Fibroblast of mammary gland (primary cell): Measurements from ENCODE around the gene SEMA3E.

Source experiments
- DNase-seq: peaks from one replicate; pipeline ENCODE4 v3.0.0-alpha.2; 2010; ENCODE audit warnings: low read depth
- H3K4me3 ChIP-seq: 2 replicates; pipeline ENCODE4 v1.5.1; 2011; ENCODE audit warnings: low read depth, mild to moderate bottlenecking, low read length, moderate library complexity; ENCODE audit not compliant: control insufficient read depth
- TF ChIP-seq, protein P1 (sequence below): conservative IDR thresholded peaks from 2 replicates; pipeline ENCODE4 v1.5.1; 2011; ENCODE audit warnings: low read depth, low read length, inconsistent platforms; ENCODE audit not compliant: control insufficient read depth, insufficient read depth

Gene SEMA3E

GRCh38 chr7:83394776-83395175 lies 254.2 kb downstream of the SEMA3E start:
- TF ChIP-seq, protein P1, sequence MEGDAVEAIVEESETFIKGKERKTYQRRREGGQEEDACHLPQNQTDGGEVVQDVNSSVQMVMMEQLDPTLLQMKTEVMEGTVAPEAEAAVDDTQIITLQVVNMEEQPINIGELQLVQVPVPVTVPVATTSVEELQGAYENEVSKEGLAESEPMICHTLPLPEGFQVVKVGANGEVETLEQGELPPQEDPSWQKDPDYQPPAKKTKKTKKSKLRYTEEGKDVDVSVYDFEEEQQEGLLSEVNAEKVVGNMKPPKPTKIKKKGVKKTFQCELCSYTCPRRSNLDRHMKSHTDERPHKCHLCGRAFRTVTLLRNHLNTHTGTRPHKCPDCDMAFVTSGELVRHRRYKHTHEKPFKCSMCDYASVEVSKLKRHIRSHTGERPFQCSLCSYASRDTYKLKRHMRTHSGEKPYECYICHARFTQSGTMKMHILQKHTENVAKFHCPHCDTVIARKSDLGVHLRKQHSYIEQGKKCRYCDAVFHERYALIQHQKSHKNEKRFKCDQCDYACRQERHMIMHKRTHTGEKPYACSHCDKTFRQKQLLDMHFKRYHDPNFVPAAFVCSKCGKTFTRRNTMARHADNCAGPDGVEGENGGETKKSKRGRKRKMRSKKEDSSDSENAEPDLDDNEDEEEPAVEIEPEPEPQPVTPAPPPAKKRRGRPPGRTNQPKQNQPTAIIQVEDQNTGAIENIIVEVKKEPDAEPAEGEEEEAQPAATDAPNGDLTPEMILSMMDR, result no peak
- DNase-seq, result no peak

DNA sequence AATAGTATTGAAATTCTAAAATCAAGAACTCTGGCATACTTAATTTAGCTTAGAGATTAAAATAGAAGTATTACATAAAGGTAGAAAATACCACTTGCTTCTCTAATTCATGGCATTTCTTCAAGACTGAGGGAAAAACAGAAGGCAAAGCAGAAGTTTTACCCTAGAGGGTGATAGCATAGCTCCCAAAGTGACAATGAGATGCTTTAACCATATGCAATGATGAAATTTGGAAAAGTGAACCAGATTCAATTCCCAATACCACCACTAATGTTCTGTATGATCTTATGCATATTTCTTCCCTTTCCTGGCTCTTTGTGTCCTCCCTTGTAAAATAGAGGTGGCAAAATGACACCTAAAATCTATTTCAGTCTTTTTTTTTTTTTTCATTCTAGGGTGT lies 260.5 kb downstream of the SEMA3E start:
- DNase-seq, result no peak
- H3K4me3 ChIP-seq, result no peak overlapping the region
- TF ChIP-seq, protein P1, result no peak

More at GRCh38 chr7:83394776-83395175, 254.2 kb downstream of the SEMA3E start:
- no peak overlapping the region for H3K4me3 ChIP-seq

- H3K4me3 ChIP-seq, result no peak overlapping the region
Observed at GRCh38 chr7:83366629-83367028, 282.3 kb downstream of the SEMA3E start.

DNA sequence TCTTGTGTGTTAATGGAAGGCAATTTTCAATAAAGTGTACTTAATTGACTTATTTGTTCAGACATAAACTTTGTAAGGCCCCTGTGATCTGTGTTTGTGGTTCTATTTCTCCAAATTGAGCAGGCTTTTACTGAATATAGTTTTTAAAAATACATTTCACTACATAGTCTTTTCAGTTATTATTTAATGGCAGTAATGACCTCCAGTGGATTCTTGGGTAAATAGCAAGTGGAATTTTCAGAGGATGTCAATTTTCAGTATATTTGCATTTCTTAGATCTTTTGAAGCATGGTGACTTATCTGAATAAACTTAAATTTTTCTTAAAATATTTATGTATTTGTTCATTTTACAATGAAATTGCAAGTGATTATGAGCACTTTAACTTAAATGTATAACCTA lies 283.2 kb downstream of the SEMA3E start:
- TF ChIP-seq, protein P1, result no peak
- peak; percentile 2 for DNase-seq
- no peak overlapping the region for H3K4me3 ChIP-seq

More at GRCh38 chr7:83366629-83367028, 282.3 kb downstream of the SEMA3E start:
- no peak for DNase-seq
- TF ChIP-seq, protein P1, result no peak

GRCh38 chr7:83362871-83363550 lies 285.9 kb downstream of the SEMA3E start:
- no peak overlapping the region for H3K4me3 ChIP-seq
- TF ChIP-seq, protein P1, result no peak
- DNase-seq, result no peak

GRCh38 chr7:83359108-83359507 lies 289.8 kb downstream of the SEMA3E start:
- TF ChIP-seq, protein P1, result no peak
- no peak for DNase-seq
- H3K4me3 ChIP-seq, result no peak overlapping the region
